Peyer's patch (tissue), 4 donors: ENCODE measurements around the gene PDLIM5.

Source experiments
- CTCF ChIP-seq, 6 experiments: fragments of 450-650 bp in 4 of 6; fragments of 200-600 bp in 2 of 6; sonication (generic) in 1 of 6; IDR thresholded peaks; one replicate each; pipeline ENCODE4 v1.5.1; 2017 to 2019; ENCODE audit warnings: antibody characterized with exemption in 6 of 6, mild to moderate bottlenecking in 3 of 6, moderate library complexity in 1 of 6
- POLR2A ChIP-seq, 2 donors: fragments of 450-650 bp; IDR thresholded peaks; one replicate each; pipeline ENCODE4 v1.5.1; 2017; ENCODE audit warnings: antibody characterized with exemption in 2 of 2, mild to moderate bottlenecking in 2 of 2, moderate library complexity in 2 of 2

DNA sequence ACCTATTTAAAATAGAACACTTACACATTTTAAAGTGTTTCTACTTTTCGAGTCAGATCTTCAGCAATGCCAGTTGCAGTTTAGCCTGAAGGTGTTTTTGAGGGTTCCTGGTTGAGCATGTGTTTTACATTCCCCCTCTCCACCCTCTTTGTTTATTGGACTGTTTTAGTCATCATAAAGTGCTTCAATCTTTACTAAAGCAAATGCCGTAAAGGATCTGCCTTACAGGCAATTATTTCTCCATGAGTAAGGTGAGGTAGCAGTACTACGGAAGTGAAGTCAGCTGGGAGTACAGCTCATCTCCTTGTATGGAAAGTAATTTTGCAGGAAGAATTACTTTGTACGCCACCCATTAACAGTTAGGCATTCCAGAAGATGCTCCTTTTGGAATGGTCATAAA is 36.9 kb downstream of the PDLIM5 start:
- TF ChIP-seq CTCF (IDR thresholded peaks at IDR 0.05) (no peak), POLR2A (IDR thresholded peaks at IDR 0.05) (no peak)
